Activated CD4-positive, alpha-beta T cell treated with anti-CD3 and anti-CD28 coated beads, Interleukin-2, Interleukin-6, amounts not matched to agents 100 ng/mL and 50 ng/mL, durations not matched to agents 16 hours and 8 hours (primary cell): ENCODE data around the gene NR2C2AP.

Source experiments
- DNase-seq: peaks from one replicate; pipeline ENCODE4 v3.0.0-alpha.2; 2020

The NR2C2AP gene

GRCh38 chr19:19214159-19214490 is 10.9 kb upstream of the NR2C2AP start:
- DNase-seq: no peak

- DNase-seq: no peak
Measured at GRCh38 chr19:19213426-19214158, 10.4 kb upstream of the NR2C2AP start.

GRCh38 chr19:19212916-19213315 is 9.7 kb upstream of the NR2C2AP start:
- DNase-seq: no peak

GRCh38 chr19:19211499-19212420 is 8.5 kb upstream of the NR2C2AP start, which contains the start of gene NCAN:
Gene NCAN (plus strand): TSS chr19:19211958. CDS start chr19:19216954, 4,996 bp downstream.
- DNase-seq: no peak

- no peak for DNase-seq
Measured at GRCh38 chr19:19209372-19209771, 6.2 kb upstream of the NR2C2AP start.

GRCh38 chr19:19207637-19208572 is 4.7 kb upstream of the NR2C2AP start:
- DNase-seq: no peak

GRCh38 chr19:19206938-19207337 is 3.7 kb upstream of the NR2C2AP start:
- DNase-seq: no peak

GRCh38 chr19:19205416-19206410 is 2.5 kb upstream of the NR2C2AP start:
- DNase-seq: no peak

GRCh38 chr19:19204181-19204580 is 967 bp upstream of the NR2C2AP start:
- DNase-seq: no peak

- peak; percentile 13 for DNase-seq
Measured at GRCh38 chr19:19202707-19203011, 555 bp downstream of the NR2C2AP start.

- DNase-seq: no peak
Measured at GRCh38 chr19:19201697-19202630, 1.2 kb downstream of the NR2C2AP start.

- DNase-seq: no peak
Measured at GRCh38 chr19:19193926-19194325, 9.3 kb downstream of the NR2C2AP start.

GRCh38 chr19:19192910-19193423 is 10.2 kb downstream of the NR2C2AP start:
- no peak for DNase-seq

- peak; percentile 99 for DNase-seq
Measured at GRCh38 chr19:19192078-19192882, 10.9 kb downstream of the NR2C2AP start, which contains the start of the genes BORCS8 and RFXANK. Gene BORCS8 (minus strand): TSS chr19:19192152. CDS start chr19:19192117, 35 bp downstream. Gene RFXANK (plus strand): TSS chr19:19192258. CDS start chr19:19193947, 1,689 bp downstream.

- DNase-seq: no peak
Measured at GRCh38 chr19:19191768-19192077, 11.5 kb downstream of the NR2C2AP start.

- no peak for DNase-seq
Measured at GRCh38 chr19:19186742-19187141, 16.5 kb downstream of the NR2C2AP start.

- DNase-seq: peak; percentile 73
Measured at GRCh38 chr19:19185853-19186740, 17.1 kb downstream of the NR2C2AP start.

- DNase-seq: no peak
Measured at GRCh38 chr19:19181488-19181998, 21.7 kb downstream of the NR2C2AP start.
